HG03196 (cell line): Measurements from ENCODE around the gene OTOGL.
"Not testable (repeated sequence)": the region's sequence is repeated elsewhere in the genome, so short reads cannot be mapped to it uniquely, and the experiment has no call there.

ENCODE experiments used
- ATAC-seq: cut with Tn5 transposase; IDR thresholded peaks from one replicate; pipeline ENCODE4 v1.9.1; 2021; ENCODE audit not compliant: unreplicated experiment

Gene OTOGL

GRCh38 chr12:80186727-80187217 lies 87.4 kb downstream of the OTOGL start:
- no peak for ATAC-seq

GRCh38 chr12:80187660-80188090 lies 88.3 kb downstream of the OTOGL start:
- ATAC-seq, result peak; percentile 42

- no peak for ATAC-seq
Observed at GRCh38 chr12:80188576-80188975, 89.2 kb downstream of the OTOGL start.

- no peak for ATAC-seq
Observed at GRCh38 chr12:80189241-80189640, 89.9 kb downstream of the OTOGL start.

- ATAC-seq, result no peak
Observed at GRCh38 chr12:80190001-80190400, 90.7 kb downstream of the OTOGL start.

GRCh38 chr12:80192087-80192486 lies 92.8 kb downstream of the OTOGL start:
- no peak for ATAC-seq

- no peak for ATAC-seq
Observed at GRCh38 chr12:80193865-80194264, 94.5 kb downstream of the OTOGL start.

- no peak for ATAC-seq
Observed at GRCh38 chr12:80195074-80195726, 95.9 kb downstream of the OTOGL start.

GRCh38 chr12:80195737-80196136 lies 96.4 kb downstream of the OTOGL start:
- ATAC-seq, result no peak

GRCh38 chr12:80196419-80196818 lies 97.1 kb downstream of the OTOGL start:
- ATAC-seq, result no peak

- ATAC-seq, result no peak
Observed at GRCh38 chr12:80198782-80199337, 99.5 kb downstream of the OTOGL start.

- no peak for ATAC-seq
Observed at GRCh38 chr12:80199931-80200330, 100.6 kb downstream of the OTOGL start.

GRCh38 chr12:80200414-80200813 lies 101.1 kb downstream of the OTOGL start:
- ATAC-seq, result no peak

GRCh38 chr12:80201908-80202307 lies 102.6 kb downstream of the OTOGL start:
- ATAC-seq, result no peak

- ATAC-seq, result no peak
Observed at GRCh38 chr12:80205960-80206359, 106.6 kb downstream of the OTOGL start.

GRCh38 chr12:80208071-80208470 lies 108.7 kb downstream of the OTOGL start:
- ATAC-seq, result no peak

- no peak for ATAC-seq
Observed at GRCh38 chr12:80211671-80212070, 112.3 kb downstream of the OTOGL start.

GRCh38 chr12:80212938-80213645 lies 113.8 kb downstream of the OTOGL start:
- ATAC-seq, result no peak

GRCh38 chr12:80213871-80214270 lies 114.5 kb downstream of the OTOGL start:
- ATAC-seq, result no peak

GRCh38 chr12:80217011-80217535 lies 117.7 kb downstream of the OTOGL start:
- no peak for ATAC-seq

- ATAC-seq, result not testable (repeated sequence)
Observed at GRCh38 chr12:80218925-80219324, 119.6 kb downstream of the OTOGL start.

GRCh38 chr12:80219345-80219744 lies 120.0 kb downstream of the OTOGL start:
- ATAC-seq, result no peak
